Transverse colon (tissue), 3 donors: ENCODE data around the gene GPRASP2.

ENCODE experiments used
- CTCF ChIP-seq, 5 experiments: fragments of 200-600 bp in 3 of 5; fragments of 450-650 bp in 2 of 5; sonication (generic) in 3 of 5; IDR thresholded peaks; 1 replicate in 2 of 5; 2 replicates in 3 of 5; pipeline ENCODE4 v1.5.1; 2016 to 2017; ENCODE audit warnings: antibody characterized with exemption in 5 of 5, inconsistent platforms in 3 of 5, mild to moderate bottlenecking in 2 of 5, moderate library complexity in 1 of 5
- EP300 ChIP-seq: sonication (generic); formaldehyde crosslinking; IDR thresholded peaks from one replicate; pipeline ENCODE4 v1.6.1; 2017; ENCODE audit warnings: antibody characterized with exemption, low read depth
- POLR2A ChIP-seq: fragments of 450-650 bp; IDR thresholded peaks from one replicate; pipeline ENCODE4 v1.6.1; 2016; ENCODE audit warnings: antibody characterized with exemption, mild to moderate bottlenecking, moderate library complexity

DNA sequence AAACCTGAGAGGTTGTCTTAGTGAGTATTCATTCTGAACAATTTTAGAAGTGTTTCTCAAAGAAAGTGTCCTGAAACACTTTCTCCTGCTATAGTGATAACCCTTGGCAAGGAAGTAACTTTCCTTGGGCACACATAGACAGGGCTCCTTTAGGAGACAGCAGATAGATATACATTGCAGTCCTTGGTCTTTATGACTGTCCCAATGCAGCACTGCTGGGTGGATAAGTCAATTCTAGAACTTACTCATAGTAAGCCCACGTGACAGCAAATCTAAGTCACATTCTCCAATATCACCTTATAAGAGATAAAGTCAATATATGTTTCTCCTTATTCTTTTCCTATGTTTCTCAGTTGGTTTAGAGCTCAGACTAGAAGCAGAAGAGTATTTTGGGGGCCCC is 55.0 kb downstream of the GPRASP2 start:
- TF ChIP-seq POLR2A (no peak), CTCF (IDR thresholded peaks at IDR 0.05) (no peak), EP300 (no peak)
